Immature natural killer cell (primary cell): ENCODE data around the gene RNF26. TPM values are rescaled to one million over a fixed set of nuclear protein-coding genes. Genes with fewer than 3 reads are reported as not detected.

Source experiments
- DNase-seq, 3 donors: peaks; one replicate each; pipeline ENCODE4 v3.0.0; 2022; ENCODE audit warnings: mixed read lengths in 1 of 3
- H3K27ac Mint-ChIP-seq, 6 donors: one replicate each; pipeline ENCODE4 v1.8.0; 2020; ENCODE audit warnings: mixed read lengths in 6 of 6, mild to moderate bottlenecking in 5 of 6, inconsistent platforms in 4 of 6, moderate library complexity in 3 of 6
- H3K27me3 Mint-ChIP-seq, 3 donors: one replicate each; pipeline ENCODE4 v1.8.0; 2020 to 2021; ENCODE audit warnings: low read depth in 3 of 3, mild to moderate bottlenecking in 3 of 3, mixed read lengths in 3 of 3, moderate library complexity in 3 of 3, inconsistent platforms in 1 of 3
- H3K36me3 Mint-ChIP-seq, 3 donors: one replicate each; pipeline ENCODE4 v1.8.0; 2020; ENCODE audit warnings: mixed read lengths in 3 of 3, inconsistent platforms in 2 of 3, mild to moderate bottlenecking in 2 of 3
- H3K4me1 Mint-ChIP-seq, 2 donors: one replicate each; pipeline ENCODE4 v1.8.0; 2020; ENCODE audit warnings: inconsistent platforms in 2 of 2, mild to moderate bottlenecking in 2 of 2, mixed read lengths in 2 of 2, moderate library complexity in 1 of 2
- H3K4me3 Mint-ChIP-seq, 5 donors: one replicate each; pipeline ENCODE4 v1.8.0; 2020; ENCODE audit warnings: mild to moderate bottlenecking in 5 of 5, mixed read lengths in 5 of 5, inconsistent platforms in 3 of 5, moderate library complexity in 3 of 5
- H3K9me3 Mint-ChIP-seq, 6 donors: one replicate each; pipeline ENCODE4 v1.8.0; 2020; ENCODE audit warnings: mild to moderate bottlenecking in 6 of 6, mixed read lengths in 6 of 6, inconsistent platforms in 4 of 6, moderate library complexity in 3 of 6
- polyA plus RNA-seq, 3 donors: library from polyadenylated mRNA; unstranded; fragments of 300-500 nt; fragmentation: Illumina TruSeq; gene quantifications; one replicate each; pipeline ENCODE4 v1.2.3, GENCODE V29; 2021

The RNF26 gene
- polyA plus RNA-seq, 3 donors from 2014 or later = 21.9 to 42.2 (median 33.5) TPM

DNA sequence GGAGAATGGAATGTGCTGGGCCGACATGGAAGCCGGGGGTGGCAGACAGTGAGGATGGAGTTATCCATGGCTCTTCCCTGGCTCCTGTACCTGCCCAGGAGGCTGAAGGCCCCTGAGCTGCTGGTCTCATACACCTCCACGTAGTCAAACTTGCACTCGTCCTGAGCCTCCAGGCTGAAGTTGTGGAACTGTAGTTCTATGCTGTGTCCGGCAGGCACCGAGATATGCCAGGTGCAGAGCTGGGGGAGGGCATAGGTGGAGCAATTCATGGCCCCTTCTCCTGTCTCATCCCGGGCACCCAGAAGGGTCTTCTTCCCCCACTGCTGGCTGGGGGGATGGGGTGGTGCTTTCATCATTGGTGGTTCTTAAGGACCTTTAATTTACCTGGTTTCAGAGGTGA, 9.4 kb downstream of the RNF26 start:
- H3K4me1 Mint-ChIP-seq = peaks cover 7 to 10% of the 10 kb centered on the region in 2 donors
- no peak overlapping the region for H3K27ac Mint-ChIP-seq
- no peak overlapping the region for H3K4me3 Mint-ChIP-seq
- H3K27me3 Mint-ChIP-seq = peaks cover 5 to 10% (median 9%) of the 10 kb centered on the region in 3 donors
- no peaks in the 10 kb centered on the region for H3K9me3 Mint-ChIP-seq
- no peaks in the 10 kb centered on the region for H3K36me3 Mint-ChIP-seq
- DNase-seq = no peak

- Mint-ChIP-seq H3K27me3 (peaks cover 5 to 10% (median 7%) of the 10 kb centered on the region in 3 donors), H3K4me3 (no peak overlapping the region), H3K4me1 (peaks cover 0 to 5% of the 10 kb centered on the region in 2 donors), H3K27ac (no peak overlapping the region), H3K36me3 (no peaks in the 10 kb centered on the region), H3K9me3 (no peaks in the 10 kb centered on the region)
- no peak for DNase-seq
Observed at GRCh38 chr11:119344291-119345010, 10.1 kb downstream of the RNF26 start.

GRCh38 chr11:119345685-119346084, 11.4 kb downstream of the RNF26 start:
- no peak overlapping the region for H3K27ac Mint-ChIP-seq
- no peaks in the 10 kb centered on the region for H3K9me3 Mint-ChIP-seq
- H3K36me3 Mint-ChIP-seq = no peaks in the 10 kb centered on the region
- H3K27me3 Mint-ChIP-seq = peaks cover 5 to 10% (median 10%) of the 10 kb centered on the region in 3 donors
- H3K4me3 Mint-ChIP-seq = no peak overlapping the region
- H3K4me1 Mint-ChIP-seq = peaks cover 0 to 4% of the 10 kb centered on the region in 2 donors
- DNase-seq = no peak

GRCh38 chr11:119346605-119347004, 12.3 kb downstream of the RNF26 start, which contains the start of gene MFRP:
Gene MFRP (minus strand): TSS chr11:119346705. CDS start chr11:119346513, 192 bp downstream.
- Mint-ChIP-seq H3K4me3 (no peak within 1 kb of the TSS), H3K27me3 (peaks cover 5 to 8% (median 6%) of the 10 kb centered on the region in 3 donors), H3K9me3 (no peaks in the 10 kb centered on the region), H3K36me3 (peaks cover 0 to 2% (median 0%) of the 10 kb centered on the region in 3 donors), H3K27ac (no peak within 1 kb of the TSS), H3K4me1 (no peaks in the 10 kb centered on the region)
- no peak for DNase-seq

DNA sequence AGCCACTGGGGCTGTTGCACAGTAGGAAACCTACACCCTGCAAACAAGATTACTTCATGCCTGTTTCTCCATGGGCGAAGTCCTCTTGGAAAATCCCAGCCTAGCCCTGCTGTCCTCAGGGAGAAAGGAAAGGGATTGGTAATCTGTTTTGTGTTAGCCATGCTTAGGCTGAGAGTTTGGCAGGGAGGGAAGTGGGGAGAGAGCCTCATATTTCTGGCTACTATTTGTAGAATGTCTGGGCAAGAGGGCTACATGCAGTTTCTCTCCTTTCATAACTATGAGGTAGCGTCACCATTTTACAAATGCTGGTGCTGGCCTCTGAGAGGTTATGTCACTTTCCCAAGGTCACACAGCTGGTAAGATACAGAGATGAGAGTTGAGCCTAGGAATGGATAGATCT, 12.9 kb downstream of the RNF26 start:
- H3K4me1 Mint-ChIP-seq = no peaks in the 10 kb centered on the region
- H3K27ac Mint-ChIP-seq = no peak overlapping the region
- peaks cover 0 to 2% (median 0%) of the 10 kb centered on the region in 3 donors for H3K36me3 Mint-ChIP-seq
- no peak for DNase-seq
- H3K27me3 Mint-ChIP-seq = peaks cover 3 to 8% (median 5%) of the 10 kb centered on the region in 3 donors
- H3K4me3 Mint-ChIP-seq = no peak overlapping the region
- H3K9me3 Mint-ChIP-seq = no peaks in the 10 kb centered on the region

DNA sequence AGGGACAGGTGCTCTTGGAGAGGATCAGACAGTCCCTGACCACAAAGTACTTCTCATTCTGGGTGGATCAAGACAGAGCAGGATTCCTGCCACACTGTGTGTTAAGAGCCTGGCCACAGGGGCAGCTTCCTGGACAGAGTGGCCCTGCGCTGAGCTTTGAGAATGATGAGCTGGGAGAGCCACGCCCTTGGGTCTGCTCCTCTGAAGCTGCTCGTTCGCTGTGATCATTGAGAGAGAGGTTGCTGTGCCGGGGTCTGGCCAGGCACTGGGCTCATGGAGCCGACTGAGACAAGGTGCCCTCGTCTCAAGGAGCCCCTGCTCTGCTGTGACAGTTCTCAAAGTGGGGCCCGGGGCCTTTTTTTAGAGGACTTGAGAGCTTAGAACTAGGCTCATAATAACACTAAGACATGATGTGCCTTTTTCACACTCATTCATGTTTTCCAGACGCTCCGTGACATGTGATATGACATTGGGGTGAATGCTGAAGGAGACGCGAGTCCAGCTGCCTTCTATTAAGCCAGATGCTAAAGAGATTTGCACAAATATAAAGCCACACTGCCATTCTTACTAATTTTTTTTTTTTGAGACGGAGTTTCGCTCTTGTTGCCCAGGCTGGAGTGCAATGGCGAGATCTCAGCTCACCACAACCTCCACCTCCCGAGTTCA, 13.7 kb downstream of the RNF26 start:
- Mint-ChIP-seq H3K9me3 (no peaks in the 10 kb centered on the region), H3K27ac (no peak overlapping the region), H3K4me1 (no peaks in the 10 kb centered on the region), H3K36me3 (peaks cover 0 to 3% (median 2%) of the 10 kb centered on the region in 3 donors), H3K27me3 (peaks cover 4 to 11% (median 5%) of the 10 kb centered on the region in 3 donors), H3K4me3 (no peak overlapping the region)
- DNase-seq = no peak

GRCh38 chr11:119350302-119350701, 16.0 kb downstream of the RNF26 start:
- peaks cover 0 to 3% (median 2%) of the 10 kb centered on the region in 3 donors for H3K36me3 Mint-ChIP-seq
- H3K4me1 Mint-ChIP-seq = no peaks in the 10 kb centered on the region
- H3K27me3 Mint-ChIP-seq = peaks cover 3 to 7% (median 4%) of the 10 kb centered on the region in 3 donors
- DNase-seq = no peak
- no peaks in the 10 kb centered on the region for H3K9me3 Mint-ChIP-seq
- H3K4me3 Mint-ChIP-seq = no peak overlapping the region
- no peak overlapping the region for H3K27ac Mint-ChIP-seq

DNA sequence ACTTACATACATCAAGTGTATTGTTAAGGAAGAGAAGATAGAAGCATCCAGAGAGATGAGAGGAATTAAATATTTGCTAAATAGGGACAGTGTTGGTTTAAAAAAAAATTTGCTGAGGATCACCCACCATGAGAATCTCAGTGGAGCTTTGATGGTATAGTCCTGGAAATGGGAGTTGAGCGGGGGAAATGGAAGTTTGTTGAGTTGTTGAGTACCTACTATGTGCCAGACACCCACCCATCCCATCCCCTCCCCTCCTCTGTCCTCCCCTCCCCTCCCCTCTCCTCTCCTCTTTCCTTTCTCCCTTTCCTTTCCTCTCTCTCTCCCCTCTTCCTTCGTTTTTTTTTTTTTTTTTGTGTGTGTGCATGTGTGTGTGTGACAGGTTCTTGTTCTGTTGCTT, 16.9 kb downstream of the RNF26 start:
- H3K27ac Mint-ChIP-seq = peak overlapping the region in 1 of 6 donors; percentile 61

DNA sequence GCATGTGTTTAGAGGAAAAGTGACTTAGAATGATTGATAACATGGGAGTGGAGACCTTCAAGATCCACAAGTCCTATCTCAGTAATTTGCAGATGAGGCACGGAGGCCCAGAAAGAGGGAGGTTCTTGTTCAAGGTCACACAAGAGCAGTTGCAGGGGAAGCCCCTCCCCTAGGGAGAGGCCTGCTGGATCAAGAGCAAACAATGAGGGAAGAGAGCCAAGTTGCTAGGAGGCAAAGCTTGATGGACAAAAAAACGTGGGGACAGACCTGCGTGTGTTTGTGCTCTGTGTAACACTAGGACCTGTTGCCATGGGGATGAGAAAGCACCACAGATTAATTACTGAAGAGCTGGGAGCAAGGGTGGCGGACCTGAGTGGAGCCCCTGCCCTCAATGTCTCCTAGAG, 18.5 kb downstream of the RNF26 start:
- Mint-ChIP-seq H3K4me1 (peaks cover 5 to 10% of the 10 kb centered on the region in 2 donors), H3K36me3 (peaks cover 0 to 3% (median 2%) of the 10 kb centered on the region in 3 donors), H3K27ac (no peak overlapping the region), H3K27me3 (peaks cover 4 to 14% (median 11%) of the 10 kb centered on the region in 3 donors), H3K9me3 (no peaks in the 10 kb centered on the region), H3K4me3 (no peak overlapping the region)
- no peak for DNase-seq

More for the DNA sequence above, 16.9 kb downstream of the RNF26 start:
- Mint-ChIP-seq H3K4me3 (no peak overlapping the region), H3K36me3 (peaks cover 0 to 3% (median 2%) of the 10 kb centered on the region in 3 donors), H3K9me3 (no peaks in the 10 kb centered on the region), H3K4me1 (peaks cover 2 to 4% of the 10 kb centered on the region in 2 donors), H3K27me3 (peaks cover 4 to 10% (median 6%) of the 10 kb centered on the region in 3 donors)
- DNase-seq = no peak

DNA sequence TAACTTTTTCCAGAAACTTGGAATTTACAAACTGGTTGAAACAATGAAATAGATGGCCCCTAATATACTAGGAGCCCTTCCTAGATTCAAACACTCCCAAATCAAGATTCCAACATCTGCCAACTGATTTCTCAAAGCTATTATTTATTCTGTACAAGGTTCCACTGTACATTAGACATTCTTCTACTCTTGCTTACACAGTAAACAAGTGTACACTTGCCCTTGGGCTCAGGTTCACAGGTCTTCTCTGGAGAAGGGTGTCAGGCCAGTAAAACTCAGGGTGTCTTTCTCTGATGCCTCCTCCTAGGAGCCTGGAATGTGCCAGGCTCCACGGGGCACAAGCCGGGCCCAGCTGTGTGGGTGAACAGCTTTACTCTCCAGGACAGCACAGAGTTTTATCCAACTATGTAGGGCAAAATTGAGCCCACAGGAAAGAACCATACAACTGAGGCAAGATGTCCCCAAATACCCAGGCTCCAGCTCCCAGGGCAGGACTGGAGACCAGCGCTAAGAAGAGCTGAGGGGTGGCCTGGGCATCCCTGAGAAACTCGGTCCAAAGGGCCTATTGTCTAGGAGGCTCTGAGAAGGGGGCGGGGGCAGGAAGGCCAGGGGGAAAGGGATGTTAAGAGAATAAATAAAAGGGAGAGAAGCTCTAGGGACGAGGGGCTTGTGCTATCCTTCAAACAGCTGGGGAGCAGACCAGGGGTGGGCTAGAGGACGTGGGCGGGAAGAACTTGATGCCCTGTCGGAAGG, 20.9 kb downstream of the RNF26 start:
- Mint-ChIP-seq H3K4me1 (peaks cover 5 to 10% of the 10 kb centered on the region in 2 donors), H3K9me3 (no peaks in the 10 kb centered on the region), H3K27ac (no peak overlapping the region), H3K4me3 (peak overlapping the region; percentile 29 to 89 (median 49)), H3K36me3 (peaks cover 0 to 3% (median 2%) of the 10 kb centered on the region in 3 donors), H3K27me3 (peaks cover 10 to 18% (median 15%) of the 10 kb centered on the region in 3 donors)
- no peak for DNase-seq

GRCh38 chr11:119356349-119357031, 22.2 kb downstream of the RNF26 start:
- peak; percentile 55 to 66 (median 62) for DNase-seq
- no peaks in the 10 kb centered on the region for H3K9me3 Mint-ChIP-seq
- H3K27ac Mint-ChIP-seq = peak overlapping the region in 4 of 6 donors; percentile 6 to 70 (median 63)
- peak overlapping the region; percentile 82 to 94 (median 92) for H3K4me3 Mint-ChIP-seq
- peaks cover 5 to 10% of the 10 kb centered on the region in 2 donors for H3K4me1 Mint-ChIP-seq
- peaks cover 10 to 18% (median 15%) of the 10 kb centered on the region in 3 donors for H3K27me3 Mint-ChIP-seq
- H3K36me3 Mint-ChIP-seq = peaks cover 0 to 3% (median 0%) of the 10 kb centered on the region in 3 donors

DNA sequence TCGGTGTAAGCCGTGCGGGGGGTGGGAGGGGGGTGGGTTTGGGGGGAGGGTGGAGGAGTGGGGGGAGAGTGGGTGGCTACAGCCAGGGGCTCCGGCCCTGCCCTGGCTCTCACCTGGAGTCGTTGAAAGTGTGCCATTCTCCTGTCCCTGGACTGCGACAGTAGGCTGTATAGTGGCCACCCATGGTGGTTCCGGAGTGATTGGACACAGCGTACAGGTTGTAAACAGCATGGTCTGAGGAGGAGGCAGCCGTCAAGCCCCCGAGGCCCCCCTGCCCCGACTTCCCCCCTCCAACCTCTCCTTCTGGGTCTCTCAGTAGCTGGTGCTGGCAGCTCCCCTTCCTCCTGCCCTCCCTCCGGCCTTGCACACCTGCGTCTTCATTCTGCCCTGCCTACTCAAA, 22.7 kb downstream of the RNF26 start:
- no peaks in the 10 kb centered on the region for H3K9me3 Mint-ChIP-seq
- H3K4me3 Mint-ChIP-seq = peak overlapping the region; percentile 53 to 66 (median 62)
- DNase-seq = no peak
- H3K27me3 Mint-ChIP-seq = peaks cover 10 to 20% (median 18%) of the 10 kb centered on the region in 3 donors
- H3K36me3 Mint-ChIP-seq = peaks cover 0 to 3% (median 0%) of the 10 kb centered on the region in 3 donors
- H3K4me1 Mint-ChIP-seq = peaks cover 5 to 10% of the 10 kb centered on the region in 2 donors
- H3K27ac Mint-ChIP-seq = no peak overlapping the region
